NB4 (cell line): ENCODE data around the gene PRAMEF1.

ENCODE experiments used
- CTCF ChIP-seq: IDR thresholded peaks from one replicate; pipeline ENCODE4 v1.5.1; 2012; ENCODE audit warnings: low read depth, low read length
- MAX ChIP-seq: IDR thresholded peaks from 2 replicates; pipeline ENCODE4 v1.6.1; 2011; ENCODE audit warnings: low read depth, low read length
- MYC ChIP-seq: IDR thresholded peaks from 2 replicates; pipeline ENCODE4 v1.6.1; 2011; ENCODE audit warnings: low read depth, low read length
- POLR2A ChIP-seq: IDR thresholded peaks from 2 replicates; pipeline ENCODE4 v1.6.1; 2011; ENCODE audit warnings: mild to moderate bottlenecking; ENCODE audit not compliant: insufficient read length; ENCODE audit errors: extremely low read depth

- TF ChIP-seq MAX = no peak
- peak; percentile 38 for TF ChIP-seq CTCF
- no peak for TF ChIP-seq POLR2A
- no peak for TF ChIP-seq MYC
These were observed 30.9 kb upstream of the PRAMEF1 start for GRCh38 chr1:12760256-12760795.
